GM04504 (cell line): ENCODE measurements around the gene DDC.
"Not testable (repeated sequence)": the region's sequence is repeated elsewhere in the genome, so short reads cannot be mapped to it uniquely, and the experiment has no call there.

Source experiments
- DNase-seq: peaks from one replicate; pipeline ENCODE4 v3.0.0-alpha.2; 2012; ENCODE audit warnings: low read depth

Gene DDC

DNA sequence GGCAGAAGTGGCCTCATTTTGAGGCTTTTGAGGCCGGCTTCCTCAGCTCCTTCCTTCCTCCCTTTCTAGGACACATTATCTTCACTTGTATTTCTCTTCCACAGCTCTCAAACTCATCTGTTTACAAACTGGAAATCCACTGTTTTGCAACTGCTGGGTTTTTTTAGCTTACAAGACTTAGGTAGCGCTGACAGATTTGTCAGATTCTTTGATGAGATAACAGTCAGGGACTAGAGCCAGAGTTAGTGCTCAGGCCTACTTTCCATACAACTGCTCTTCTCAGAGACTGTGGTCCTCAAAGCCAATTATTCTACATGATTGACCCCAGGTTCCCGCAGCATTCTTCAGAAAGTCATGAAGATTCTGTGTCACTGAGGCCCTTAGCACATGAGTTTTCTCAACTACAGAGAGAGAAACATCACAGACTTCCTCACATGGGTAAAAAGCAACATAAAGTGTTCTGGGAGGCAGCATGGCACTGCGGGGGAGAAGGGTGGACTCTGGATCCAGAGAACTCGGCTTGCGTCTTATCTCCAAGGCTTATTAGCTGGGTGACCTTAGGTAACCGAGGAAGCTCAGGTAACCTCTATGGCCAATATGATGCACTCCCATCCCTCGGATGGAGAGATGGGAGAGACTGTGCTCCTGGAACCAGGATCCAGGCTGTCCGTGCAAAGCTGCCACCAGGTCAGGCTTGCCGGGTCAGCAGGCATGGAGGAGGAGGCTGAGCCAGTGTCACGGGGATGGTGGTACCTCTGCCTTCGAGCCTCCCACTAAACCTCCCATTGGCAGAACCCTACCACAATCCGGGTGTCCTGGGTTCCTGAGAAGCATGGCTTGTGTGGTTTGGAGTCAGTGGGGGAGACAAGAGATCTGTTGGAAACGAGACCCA is 10.5 kb downstream of the DDC start:
- no peak for DNase-seq

DNA sequence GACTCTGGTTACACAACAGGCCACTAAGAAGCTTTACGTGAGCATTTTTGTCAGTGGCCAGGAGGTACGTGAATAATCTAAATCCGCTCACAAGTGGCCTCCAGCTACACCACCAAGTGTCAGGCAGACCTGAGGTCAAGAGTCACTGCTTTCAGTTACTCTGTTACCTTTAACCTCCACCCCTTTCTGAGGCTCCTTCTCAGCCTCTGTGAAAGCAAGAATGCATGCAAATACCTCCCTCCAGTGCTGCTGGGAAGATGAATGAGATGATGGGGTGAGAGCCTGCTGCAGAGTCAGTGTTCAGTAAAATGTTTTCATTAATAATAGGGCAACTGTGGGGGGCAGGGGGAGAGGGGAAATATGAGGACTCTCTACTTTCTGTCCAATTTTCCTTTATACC is 11.2 kb downstream of the DDC start:
- DNase-seq, result no peak

DNA sequence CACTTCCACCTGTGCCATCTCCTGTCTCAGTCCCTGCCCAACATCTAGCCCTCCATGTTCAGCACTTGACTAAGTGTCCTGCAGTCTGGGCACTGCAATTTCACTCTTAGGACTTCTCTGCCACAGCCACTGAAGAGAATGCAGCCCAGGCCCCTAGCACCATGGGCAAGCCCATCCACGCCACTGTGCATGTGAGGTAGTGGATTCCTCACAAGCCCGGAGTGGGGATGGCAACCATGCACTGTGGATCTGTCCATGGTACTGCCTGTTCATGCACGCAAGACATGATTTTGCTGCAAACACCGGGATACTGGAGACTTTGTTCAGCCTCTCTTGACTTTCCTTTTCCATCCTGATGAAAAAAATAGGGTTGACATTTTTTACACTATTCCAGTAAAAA is 12.3 kb downstream of the DDC start:
- peak; percentile 13 for DNase-seq

- no peak for DNase-seq
These were observed 13.1 kb downstream of the DDC start for GRCh38 chr7:50552139-50552538.

- not testable (repeated sequence) for DNase-seq
These were observed 19.6 kb downstream of the DDC start for GRCh38 chr7:50545613-50546012.

- no peak for DNase-seq
These were observed 20.2 kb downstream of the DDC start for GRCh38 chr7:50544992-50545391.

DNA sequence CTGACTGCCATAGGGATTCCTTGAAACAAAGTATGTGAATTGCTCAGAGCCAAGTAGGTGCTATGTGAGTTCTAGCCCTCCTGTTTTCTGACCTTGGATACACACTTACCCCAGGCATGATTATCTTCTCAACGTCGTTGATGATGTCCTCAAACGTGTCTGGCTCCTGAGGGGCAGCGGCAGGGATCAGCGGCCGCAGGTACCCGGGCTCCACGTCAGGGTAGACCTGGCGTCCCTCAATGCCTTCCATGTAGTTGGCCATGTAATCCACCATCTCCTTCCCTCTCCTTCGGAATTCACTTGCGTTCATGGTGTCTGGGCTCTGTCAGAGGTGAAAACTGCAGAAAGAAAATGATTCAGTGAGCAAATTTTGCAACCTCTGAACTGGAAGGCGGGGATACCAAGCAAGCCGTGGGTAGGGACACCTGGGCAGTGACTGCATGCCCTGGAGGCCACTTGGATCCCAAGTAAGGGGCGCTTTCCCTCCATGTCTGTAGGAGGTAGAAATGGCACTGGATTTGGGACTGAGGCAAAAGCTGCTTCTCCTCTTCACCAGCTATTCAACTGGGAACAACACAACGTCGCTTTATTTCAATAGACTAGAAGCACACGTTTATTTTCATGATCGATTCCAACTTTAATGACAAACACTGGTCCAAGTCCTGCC is 21.3 kb downstream of the DDC start:
- DNase-seq, result no peak

DNA sequence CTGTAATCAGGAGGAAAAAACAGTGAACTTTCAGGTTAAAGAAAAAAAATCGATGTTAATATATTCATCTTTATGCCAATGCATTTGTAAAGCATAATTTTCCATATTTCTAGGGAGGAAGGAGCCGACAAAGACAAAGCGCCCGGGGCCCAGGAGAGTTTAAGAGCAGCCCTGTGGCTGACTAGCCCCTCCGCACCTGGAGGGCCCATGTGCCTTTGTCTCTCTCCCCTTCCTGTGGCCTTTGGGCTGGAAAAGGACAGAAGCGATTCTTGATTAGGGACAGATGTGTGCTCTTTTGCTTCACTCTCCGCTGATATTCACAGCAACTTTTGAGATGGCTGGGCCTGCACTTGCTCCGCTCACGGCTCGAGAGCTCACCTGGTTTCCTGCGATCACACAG is 23.1 kb downstream of the DDC start:
- no peak for DNase-seq

- DNase-seq, result no peak
These were observed 24.2 kb downstream of the DDC start for GRCh38 chr7:50540785-50541579.

DNA sequence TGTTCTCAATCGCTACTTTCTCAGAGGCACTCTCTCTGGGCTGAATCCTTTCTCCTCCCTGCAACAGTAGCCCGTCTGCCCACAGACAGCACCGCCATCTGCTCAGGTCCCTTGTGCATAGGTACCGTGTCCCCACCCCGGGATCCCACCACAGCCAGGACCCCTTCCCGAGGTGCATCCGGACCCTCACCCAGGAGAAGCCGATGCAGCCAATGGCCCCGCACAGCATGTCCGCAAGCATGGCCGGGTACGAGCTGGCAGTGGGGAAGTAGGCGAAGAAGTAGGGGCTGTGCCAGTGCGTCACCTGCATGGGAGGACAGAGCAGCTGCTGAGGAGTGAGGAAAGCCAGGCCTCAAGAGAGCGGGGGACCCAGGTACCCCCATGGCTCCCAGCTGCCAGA is 25.5 kb downstream of the DDC start:
- DNase-seq, result no peak

DNA sequence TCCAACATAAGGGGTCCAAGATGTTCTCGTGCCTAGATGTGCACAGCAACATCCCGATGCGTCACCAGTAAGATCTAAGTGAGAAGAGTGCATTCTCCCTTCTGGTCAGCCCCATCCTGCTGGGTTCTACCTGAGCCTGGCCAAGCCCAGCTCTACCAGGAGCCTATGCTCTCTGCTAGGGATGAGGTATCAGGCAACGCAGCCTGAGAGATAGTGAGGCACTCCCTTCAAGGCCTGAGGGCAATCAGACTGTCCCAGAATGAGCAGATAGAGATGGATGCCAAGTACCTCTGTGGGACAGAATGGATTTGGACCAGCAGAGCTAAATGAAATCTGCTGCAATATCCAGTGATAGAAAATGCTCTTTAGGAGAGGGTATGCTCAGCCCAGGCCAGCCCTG is 26.7 kb downstream of the DDC start:
- no peak for DNase-seq

DNA sequence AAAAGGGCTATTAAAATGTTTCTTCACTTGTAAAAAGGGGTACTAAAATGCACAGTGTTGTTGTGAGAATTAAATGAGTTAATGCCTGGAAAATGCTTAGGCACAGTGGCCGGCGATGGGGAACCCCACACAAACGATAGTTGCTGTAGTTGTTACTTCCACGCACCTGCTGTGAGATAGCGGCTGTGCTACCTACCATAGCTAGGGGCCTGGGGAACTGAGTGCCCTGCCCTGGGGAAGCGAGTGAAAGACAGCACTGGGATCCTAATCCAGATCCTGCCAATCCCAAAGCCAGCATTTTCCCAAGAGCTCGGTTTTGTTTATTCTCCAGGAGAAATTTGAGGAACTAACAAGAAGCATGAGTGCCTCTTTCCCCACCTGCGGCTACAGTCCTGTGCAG is 27.8 kb downstream of the DDC start:
- DNase-seq, result no peak

DNA sequence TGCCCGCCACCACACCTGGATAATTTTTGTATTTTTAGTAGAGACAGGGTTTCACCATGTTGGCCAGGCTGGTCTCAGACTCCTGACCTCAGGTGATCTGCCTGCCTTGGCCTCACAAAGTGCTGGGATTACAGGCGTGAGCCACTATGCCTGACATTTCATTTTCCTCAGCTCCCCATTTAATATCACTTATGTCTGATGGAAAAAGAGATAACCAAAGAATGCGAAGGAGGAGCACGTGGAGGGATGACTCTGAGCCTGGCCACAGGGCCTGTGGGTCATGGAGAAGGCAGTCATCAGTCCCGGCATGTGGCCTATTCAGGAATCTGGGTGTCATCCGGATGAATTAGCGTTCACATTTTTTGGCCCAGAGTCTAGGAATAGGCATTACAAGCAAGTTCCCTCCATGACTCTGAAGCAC is 29.9 kb downstream of the DDC start:
- peak; percentile 84 for DNase-seq

- peak; percentile 91 for DNase-seq
These were observed 30.4 kb downstream of the DDC start for GRCh38 chr7:50534690-50535290.

DNA sequence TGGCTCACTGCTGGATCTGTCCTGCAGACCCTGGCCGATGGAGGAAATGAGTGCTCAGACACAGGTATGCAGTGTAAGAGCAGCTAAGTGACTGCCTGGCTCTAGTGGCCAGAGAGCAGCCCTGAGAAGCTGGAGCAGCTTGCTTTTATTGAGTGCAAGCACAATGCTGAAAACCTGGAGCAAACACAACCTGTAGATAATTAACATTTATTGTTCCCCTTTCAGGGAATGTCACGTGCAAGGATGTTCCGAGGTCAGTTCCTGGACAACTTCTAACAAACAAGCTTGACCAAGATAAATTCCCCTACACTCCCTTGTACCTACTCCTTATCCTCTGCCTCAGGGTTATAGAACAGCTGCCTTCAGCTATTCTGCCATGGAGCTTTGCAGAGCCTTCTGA is 31.3 kb downstream of the DDC start:
- no peak for DNase-seq

- DNase-seq, result no peak
These were observed 33.3 kb downstream of the DDC start for GRCh38 chr7:50531928-50532327.

DNA sequence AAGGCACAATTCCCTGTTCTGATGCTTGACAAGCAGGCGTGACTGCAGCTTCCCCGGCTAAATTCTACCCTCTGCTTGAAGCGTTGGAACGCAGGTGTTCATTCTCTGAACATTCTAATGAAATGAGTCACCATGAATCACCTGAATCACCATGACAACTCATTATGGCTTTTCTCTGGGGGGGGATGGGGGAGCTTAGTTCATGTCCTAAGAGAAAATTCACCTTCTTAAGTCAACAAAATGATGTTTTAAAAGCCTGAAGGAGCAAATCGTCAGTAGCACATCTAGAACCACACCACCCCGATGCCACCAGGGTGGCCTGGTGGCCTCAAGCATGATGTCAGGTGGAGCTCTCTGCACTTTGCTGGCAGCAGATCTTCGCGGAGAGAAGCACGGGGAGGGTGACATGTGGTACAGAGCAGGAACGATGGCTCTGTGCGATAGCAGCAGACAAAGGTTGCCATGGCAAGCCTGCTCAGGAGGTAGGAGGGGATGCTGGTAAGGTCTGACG is 33.7 kb downstream of the DDC start:
- DNase-seq, result no peak

GRCh38 chr7:50530766-50531165 is 34.4 kb downstream of the DDC start:
- DNase-seq, result no peak

DNA sequence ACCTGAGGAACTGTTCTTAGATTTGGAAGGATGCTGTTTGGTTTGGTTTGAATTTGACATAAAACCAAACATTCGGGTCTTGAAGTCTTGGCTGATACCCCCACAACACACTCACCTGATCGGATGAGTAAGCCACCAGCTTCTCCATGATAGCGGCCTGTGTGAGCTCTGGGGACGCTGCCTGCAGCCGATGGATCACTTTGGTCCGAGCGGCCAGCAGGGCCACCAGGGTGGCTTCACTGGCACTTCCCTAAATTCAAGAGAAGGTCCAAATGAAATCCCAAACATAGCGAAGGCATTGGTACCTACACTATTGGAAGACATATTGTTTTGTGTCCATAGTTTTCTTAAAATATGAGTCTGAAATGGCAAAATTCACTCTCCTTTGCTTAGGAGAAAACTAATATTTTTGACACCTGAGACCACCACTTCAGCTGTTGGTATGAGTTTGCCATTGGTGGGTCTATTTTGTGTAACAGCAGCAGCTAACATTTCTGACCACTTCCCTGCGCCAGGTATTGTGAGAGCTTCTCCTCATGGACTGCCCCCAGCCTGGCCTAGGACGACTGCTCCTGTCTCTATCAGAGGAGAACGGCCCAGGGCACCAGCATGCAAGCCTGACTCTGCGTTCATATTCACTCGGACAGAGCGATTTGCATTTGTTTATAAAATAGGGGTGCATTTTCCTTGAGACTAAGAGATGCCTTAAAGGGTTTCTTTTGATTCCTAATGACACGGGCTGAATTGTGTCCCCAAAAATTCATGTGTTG is 35.9 kb downstream of the DDC start:
- no peak for DNase-seq

GRCh38 chr7:50528266-50529092 is 36.7 kb downstream of the DDC start:
- DNase-seq, result no peak
